IMR-90 (cell line): ENCODE measurements around the gene KIAA0408. TPM values are rescaled to one million over a fixed set of nuclear protein-coding genes. Genes with fewer than 3 reads are reported as not detected.

Source experiments
- ATAC-seq: fragments of 200-7000 bp; cut with Tn5 transposase; 2 replicates; pipeline ENCODE4 v1.9.1; 2020; ENCODE audit warnings: low read depth, mild to moderate bottlenecking, moderate library complexity
- BruUV-seq: library from RNA; stranded (reverse); fragments of 400-500 nt; replicated peaks from 2 replicates; lab custom pipeline; 2021; lab: Mats Ljungman, UMichigan
- CTCF ChIA-PET: fragments of 300-600 bp; formaldehyde crosslinking; extraction: SDS; loops from one replicate; lab custom pipeline; 2021; ENCODE audit warnings: antibody characterized with exemption; lab: Yijun Ruan, JAX
- POLR2A ChIA-PET: fragments of 300-600 bp; sonication (Branson Sonifier 250); formaldehyde crosslinking; loops from one replicate; lab custom pipeline; 2022; ENCODE audit warnings: antibody characterized with exemption; ENCODE audit not compliant: unreplicated experiment; lab: Charles Lee
- DNase-seq: peaks from one replicate; pipeline ENCODE4 v3.0.0; 2013
- H2AFZ ChIP-seq: replicated peaks from 2 replicates; pipeline ENCODE3; 2013; ENCODE audit warnings: low read length, mild to moderate bottlenecking; ENCODE audit not compliant: poor library complexity
- H2AK5ac ChIP-seq: 2 replicates; pipeline ENCODE4 v1.6.1; 2013; ENCODE audit warnings: low read depth, low read length, inconsistent platforms
- H2AK9ac ChIP-seq: replicated peaks from 2 replicates; pipeline ENCODE3; 2013; ENCODE audit warnings: mild to moderate bottlenecking, low read depth, low read length, moderate library complexity; ENCODE audit not compliant: poor library complexity
- H2BK120ac ChIP-seq: 2 replicates; pipeline ENCODE4 v1.6.1; 2013; ENCODE audit warnings: low read depth, low read length, inconsistent platforms
- H2BK15ac ChIP-seq: 3 replicates; pipeline ENCODE4 v1.6.1; 2013; ENCODE audit warnings: low read depth, low read length, inconsistent platforms
- H2BK20ac ChIP-seq: 2 replicates; pipeline ENCODE4 v1.6.1; 2013; ENCODE audit warnings: low read depth, mild to moderate bottlenecking, inconsistent platforms, low read length, moderate library complexity
- H2BK5ac ChIP-seq: 2 replicates; pipeline ENCODE4 v1.6.1; 2013; ENCODE audit warnings: mild to moderate bottlenecking, low read depth, low read length, inconsistent platforms; ENCODE audit not compliant: poor library complexity, severe bottlenecking
- H3K14ac ChIP-seq: replicated peaks from 2 replicates; pipeline ENCODE4 v1.6.1; 2013; ENCODE audit warnings: low read depth, low read length, inconsistent platforms
- H3K18ac ChIP-seq: 2 replicates; pipeline ENCODE4 v1.6.1; 2013; ENCODE audit warnings: low read depth, low read length, control low read depth
- H3K23ac ChIP-seq: 2 replicates; pipeline ENCODE4 v1.6.1; 2013; ENCODE audit warnings: low read depth, low read length, inconsistent platforms
- H3K27ac ChIP-seq: 2 replicates; pipeline ENCODE4 v1.5.1; 2013; ENCODE audit warnings: mild to moderate bottlenecking, control low read depth, low read length; ENCODE audit not compliant: insufficient read depth
- H3K27me3 ChIP-seq: 2 replicates; pipeline ENCODE4 v1.6.1; 2013; ENCODE audit warnings: low read length; ENCODE audit not compliant: control insufficient read depth, insufficient read depth
- H3K36me3 ChIP-seq: 2 replicates; pipeline ENCODE4 v1.6.1; 2013; ENCODE audit warnings: low read length, mixed read lengths; ENCODE audit not compliant: control insufficient read depth, insufficient read depth
- H3K4ac ChIP-seq: 2 replicates; pipeline ENCODE4 v1.6.1; 2013; ENCODE audit warnings: low read depth, low read length, inconsistent platforms
- H3K4me1 ChIP-seq: 2 replicates; pipeline ENCODE4 v1.6.1; 2013; ENCODE audit warnings: low read length, mixed read lengths; ENCODE audit not compliant: control insufficient read depth, insufficient read depth
- H3K4me2 ChIP-seq: 2 replicates; pipeline ENCODE4 v1.6.1; 2013; ENCODE audit warnings: low read depth, mild to moderate bottlenecking, control low read depth, low read length, moderate library complexity
- H3K4me3 ChIP-seq: 2 replicates; pipeline ENCODE4 v1.5.1; 2013; ENCODE audit warnings: low read depth, mild to moderate bottlenecking, control low read depth, low read length, moderate library complexity; ENCODE audit not compliant: insufficient read depth
- H3K56ac ChIP-seq: 2 replicates; pipeline ENCODE4 v1.6.1; 2013; ENCODE audit warnings: low read length, inconsistent platforms; ENCODE audit not compliant: insufficient read depth; ENCODE audit errors: extremely low read depth
- H3K79me1 ChIP-seq, 2 experiments: 2 replicates each; pipeline ENCODE4 v1.6.1; 2013; ENCODE audit warnings: low read length in 2 of 2, inconsistent platforms in 1 of 2, low read depth in 1 of 2
- H3K9ac ChIP-seq: 2 replicates; pipeline ENCODE4 v1.6.1; 2013; ENCODE audit warnings: low read depth, low read length, control low read depth
- H3K9me1 ChIP-seq: 2 replicates; pipeline ENCODE4 v1.6.1; 2013; ENCODE audit warnings: low read length, inconsistent platforms; ENCODE audit not compliant: insufficient read depth
- H3K9me3 ChIP-seq: 2 replicates; pipeline ENCODE4 v1.6.1; 2013; ENCODE audit warnings: low read length; ENCODE audit not compliant: control insufficient read depth, insufficient read depth
- H4K20me1 ChIP-seq: 2 replicates; pipeline ENCODE4 v1.6.1; 2013; ENCODE audit warnings: low read length, inconsistent platforms; ENCODE audit not compliant: insufficient read depth
- H4K5ac ChIP-seq: 2 replicates; pipeline ENCODE4 v1.6.1; 2013; ENCODE audit warnings: mild to moderate bottlenecking, low read depth, low read length, control low read depth
- H4K8ac ChIP-seq, 2 experiments: 2 replicates each; pipeline ENCODE4 v1.6.1; 2013; ENCODE audit warnings: low read depth in 2 of 2, low read length in 2 of 2, control low read depth in 1 of 2, inconsistent platforms in 1 of 2
- H4K91ac ChIP-seq: 2 replicates; pipeline ENCODE4 v1.6.1; 2013; ENCODE audit warnings: low read depth, low read length, inconsistent platforms; ENCODE audit not compliant: insufficient read depth
- CEBPB ChIP-seq: IDR thresholded peaks from 2 replicates; pipeline ENCODE4 v1.6.1; 2012; ENCODE audit warnings: low read depth, low read length, improper control_type of control experiment
- CHD1 ChIP-seq: IDR thresholded peaks from 2 replicates; pipeline ENCODE4 v1.6.1; 2012; ENCODE audit warnings: low read depth, low read length, improper control_type of control experiment
- FOS ChIP-seq: fragments of 150-350 bp; IDR thresholded peaks from 2 replicates; pipeline ENCODE4 v1.6.1; 2016; ENCODE audit warnings: low read depth, low read length
- MAFK ChIP-seq: IDR thresholded peaks from 2 replicates; pipeline ENCODE4 v1.6.1; 2012; ENCODE audit warnings: low read depth, low read length, improper control_type of control experiment
- RAD21 ChIP-seq: IDR thresholded peaks from 2 replicates; pipeline ENCODE4 v1.6.1; 2012; ENCODE audit warnings: low read length, improper control_type of control experiment
- SMC3 ChIP-seq: fragments of 150-350 bp; IDR thresholded peaks from 2 replicates; pipeline ENCODE4 v1.6.1; 2016; ENCODE audit warnings: low read depth, mild to moderate bottlenecking, antibody characterized with exemption, low read length, moderate library complexity
- WGBS, 2 experiments: methylation state at CpG; one replicate each; pipeline versions ENCODE4 v1.1.5 to v1.1.7; 2013; ENCODE audit warnings: missing lambda C conversion rate in 2 of 2; ENCODE audit not compliant: insufficient read length in 1 of 2; ENCODE audit errors: extremely low coverage in 2 of 2; 5-methylcytosine and 5-hydroxymethylcytosine counted together
- dilution Hi-C: fragments of 300-500 bp; cut with HindIII; formaldehyde crosslinking; loops from one replicate; pipeline ENCODE4 v1.14.3; 2018; ENCODE audit warnings: low sequenced_read_pairs; ENCODE audit not compliant: unreplicated experiment
- in situ Hi-C: fragments of 300-500 bp; cut with MboI; formaldehyde crosslinking; loops from 3 replicates; pipeline ENCODE4 v1.14.3; 2019; ENCODE audit warnings: low sequenced_read_pairs, inconsistent platforms, mixed read lengths
- intact Hi-C: fragments of 100-400 bp; cut with micrococcal nuclease; formaldehyde crosslinking; loops from 2 replicates; pipeline ENCODE4 v1.10.0; 2022
- polyA plus RNA-seq, 3 experiments: library from polyadenylated mRNA; depleted of rRNA; stranded (reverse); fragments of >200 nt; gene quantifications; 2 replicates each; pipeline ENCODE4 v1.2.3, GENCODE V29; 2012; ENCODE audit warnings: low replicate concordance in 1 of 3
- total RNA-seq: library from RNA; depleted of rRNA; stranded (reverse); fragments of >200 nt; gene quantifications from 2 replicates; pipeline ENCODE4 v1.2.3, GENCODE V29; 2012
- TF ChIP-seq, protein P1 (sequence below): conservative IDR thresholded peaks from 2 replicates; pipeline ENCODE4 v1.5.1; 2012; ENCODE audit warnings: mild to moderate bottlenecking, low read depth, low read length, improper control_type of control experiment
- TF ChIP-seq, protein P2 (sequence below): fragments of 150-350 bp; IDR thresholded peaks from 2 replicates; pipeline ENCODE4 v1.6.1; 2016; ENCODE audit warnings: low read depth, mild to moderate bottlenecking, low read length, moderate library complexity, borderline replicate concordance

KIAA0408 gene
- total and polyA plus RNA-seq, 2 of the 4 experiments (the other 2 are of a cell fraction): 0.90 to 2.9 TPM

DNA sequence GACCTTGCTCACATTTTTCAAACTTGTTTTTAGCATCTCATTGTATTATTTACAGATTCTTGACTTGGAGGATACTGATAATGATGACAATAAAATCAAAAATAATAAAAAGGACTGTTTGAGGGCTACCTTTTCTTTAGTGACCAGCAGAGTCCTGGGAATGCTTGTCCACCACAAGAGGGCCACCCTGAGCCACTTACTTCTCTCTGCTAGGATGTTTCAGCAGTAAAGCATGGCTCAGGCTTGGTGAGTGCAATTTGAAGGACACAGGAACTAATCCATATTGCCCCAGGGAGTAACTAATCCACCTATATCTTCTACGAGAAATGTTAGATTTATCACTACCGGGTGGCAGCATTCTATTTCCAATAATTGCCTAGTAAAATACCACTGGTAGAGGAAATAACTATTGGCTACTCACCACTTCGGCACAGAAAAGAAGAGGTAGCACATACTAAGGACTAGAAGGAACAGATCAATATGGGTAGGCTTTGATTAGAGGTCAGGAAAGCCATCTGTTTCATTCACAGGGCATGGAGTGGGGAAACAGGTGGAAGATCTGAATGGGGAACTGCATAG is 5.8 kb upstream of the KIAA0408 start:
- Histone ChIP-seq H3K27me3 (no peaks in the 10 kb centered on the region), H3K4me2 (no peak overlapping the region), H3K56ac (no peak overlapping the region), H2BK5ac (no peak overlapping the region), H3K79me1 (no peaks in the 10 kb centered on the region), H3K4me1 (peaks cover 4% of the 10 kb centered on the region; the same call in 1 of the 2 replicates), H3K18ac (no peak overlapping the region), H2BK120ac (no peak overlapping the region), H2BK20ac (no peak overlapping the region), H2AK5ac (no peak overlapping the region), H2AK9ac (no peak overlapping the region), H2BK15ac (no peak overlapping the region), H4K8ac (no peak overlapping the region), H2AFZ (no peak overlapping the region), H3K36me3 (no peaks in the 10 kb centered on the region), H3K4ac (no peak overlapping the region), H3K14ac (no peak overlapping the region), H3K9me3 (no peaks in the 10 kb centered on the region), H3K4me3 (no peak overlapping the region), H4K91ac (no peak overlapping the region), H3K9me1 (peaks cover 3% of the 10 kb centered on the region; the same call in 1 of the 2 replicates), H3K23ac (no peak overlapping the region), H4K5ac (no peak overlapping the region), H3K9ac (no peak overlapping the region), H4K20me1 (peaks cover 3% of the 10 kb centered on the region; the same call in 1 of the 2 replicates), H3K27ac (no peak overlapping the region)
- ChIA-PET CTCF (interaction anchor here (1.0 to 1.1 kb wide), 3 partner anchors 51 to 174 kb away, joined by 3 to 9 read pairs (median 9); no protein-coding TSS in a partner anchor), POLR2A (no interaction called here)
- TF ChIP-seq RAD21 (peak; percentile 79), FOS (no peak), CHD1 (no peak), SMC3 (peak; percentile 87), CEBPB (no peak), MAFK (no peak)
- TF ChIP-seq, protein P1, sequence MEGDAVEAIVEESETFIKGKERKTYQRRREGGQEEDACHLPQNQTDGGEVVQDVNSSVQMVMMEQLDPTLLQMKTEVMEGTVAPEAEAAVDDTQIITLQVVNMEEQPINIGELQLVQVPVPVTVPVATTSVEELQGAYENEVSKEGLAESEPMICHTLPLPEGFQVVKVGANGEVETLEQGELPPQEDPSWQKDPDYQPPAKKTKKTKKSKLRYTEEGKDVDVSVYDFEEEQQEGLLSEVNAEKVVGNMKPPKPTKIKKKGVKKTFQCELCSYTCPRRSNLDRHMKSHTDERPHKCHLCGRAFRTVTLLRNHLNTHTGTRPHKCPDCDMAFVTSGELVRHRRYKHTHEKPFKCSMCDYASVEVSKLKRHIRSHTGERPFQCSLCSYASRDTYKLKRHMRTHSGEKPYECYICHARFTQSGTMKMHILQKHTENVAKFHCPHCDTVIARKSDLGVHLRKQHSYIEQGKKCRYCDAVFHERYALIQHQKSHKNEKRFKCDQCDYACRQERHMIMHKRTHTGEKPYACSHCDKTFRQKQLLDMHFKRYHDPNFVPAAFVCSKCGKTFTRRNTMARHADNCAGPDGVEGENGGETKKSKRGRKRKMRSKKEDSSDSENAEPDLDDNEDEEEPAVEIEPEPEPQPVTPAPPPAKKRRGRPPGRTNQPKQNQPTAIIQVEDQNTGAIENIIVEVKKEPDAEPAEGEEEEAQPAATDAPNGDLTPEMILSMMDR: peak; percentile 88
- TF ChIP-seq, protein P2, sequence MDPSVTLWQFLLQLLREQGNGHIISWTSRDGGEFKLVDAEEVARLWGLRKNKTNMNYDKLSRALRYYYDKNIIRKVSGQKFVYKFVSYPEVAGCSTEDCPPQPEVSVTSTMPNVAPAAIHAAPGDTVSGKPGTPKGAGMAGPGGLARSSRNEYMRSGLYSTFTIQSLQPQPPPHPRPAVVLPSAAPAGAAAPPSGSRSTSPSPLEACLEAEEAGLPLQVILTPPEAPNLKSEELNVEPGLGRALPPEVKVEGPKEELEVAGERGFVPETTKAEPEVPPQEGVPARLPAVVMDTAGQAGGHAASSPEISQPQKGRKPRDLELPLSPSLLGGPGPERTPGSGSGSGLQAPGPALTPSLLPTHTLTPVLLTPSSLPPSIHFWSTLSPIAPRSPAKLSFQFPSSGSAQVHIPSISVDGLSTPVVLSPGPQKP: no peak
- peak; percentile 78 for DNase-seq
- BruUV-seq: no TSS peak
- dilution Hi-C loops (no loop called here), in situ Hi-C loops (loop anchor here (5.0 to 10.0 kb wide), 2 partner anchors 72 to 160 kb away; no protein-coding TSS in a partner anchor), intact Hi-C loops (loop anchor here (1.0 to 5.0 kb wide), 5 partner anchors 52 to 177 kb away; no protein-coding TSS in a partner anchor)
- WGBS, 2 experiments: no CpG with 5 or more reads among the region's 3 CpGs
- ATAC-seq: peak; percentile 88
